HepG2 (cell line): ENCODE measurements around the gene MFGE8.
"Not testable (repeated sequence)": the region's sequence is repeated elsewhere in the genome, so short reads cannot be mapped to it uniquely, and the experiment has no call there.

Experiments
- POLR2A ChIP-seq, 2 experiments: IDR thresholded peaks; 2 replicates each; pipeline ENCODE4 v1.6.1; 2011; ENCODE audit warnings: low read depth in 2 of 2, low read length in 2 of 2, mild to moderate bottlenecking in 1 of 2, moderate library complexity in 1 of 2; ENCODE audit not compliant: insufficient read depth in 1 of 2
- POLR2AphosphoS5 ChIP-seq: IDR thresholded peaks from 2 replicates; pipeline ENCODE4 v1.6.1; 2012; ENCODE audit warnings: low read depth, low read length
- PRPF4 ChIP-seq: fragments of 200-400 bp; formaldehyde crosslinking; IDR thresholded peaks from 2 replicates; pipeline ENCODE4 v1.6.1; 2016; ENCODE audit warnings: low read length, low read depth; ENCODE audit not compliant: poor library complexity, severe bottlenecking

GRCh38 chr15:88925648-88926047 is 12.5 kb upstream of the MFGE8 start:
- TF ChIP-seq POLR2AphosphoS5; PRPF4; POLR2A (IDR thresholded peaks at IDR 0.05; ENCODE audit: insufficient read depth in 1 of 2, low read depth in 2 of 2, low read length in 2 of 2): not testable (repeated sequence)
